Nephron (organoid): ENCODE data around the gene SLX9.
A peak's percentile ranks its signal among the peaks of the same experiment; 100 is the strongest.

Experiments
- H3K27ac Mint-ChIP-seq, 3 experiments: 2 replicates each; pipeline ENCODE4 v1.8.0; 2020; ENCODE audit warnings: mixed read lengths in 3 of 3, mild to moderate bottlenecking in 2 of 3, moderate library complexity in 1 of 3
- H3K27me3 Mint-ChIP-seq: 2 replicates; pipeline ENCODE4 v1.8.0; 2021; ENCODE audit warnings: low read depth, mild to moderate bottlenecking, moderate library complexity, mixed read lengths
- H3K36me3 Mint-ChIP-seq: 2 replicates; pipeline ENCODE4 v1.8.0; 2020; ENCODE audit warnings: low read depth, mixed read lengths
- H3K4me1 Mint-ChIP-seq: 2 replicates; pipeline ENCODE4 v1.8.0; 2020; ENCODE audit warnings: mixed read lengths
- H3K4me3 Mint-ChIP-seq, 3 experiments: 2 replicates each; pipeline ENCODE4 v1.8.0; 2020; ENCODE audit warnings: mild to moderate bottlenecking in 3 of 3, mixed read lengths in 3 of 3, moderate library complexity in 2 of 3
- H3K9me3 Mint-ChIP-seq: 2 replicates; pipeline ENCODE4 v1.8.0; 2020; ENCODE audit warnings: mixed read lengths
- CTCF ChIP-seq, 3 experiments: fragments of 200-600 bp; sonication (generic); IDR thresholded peaks; one replicate each; pipeline ENCODE4 v1.5.0; 2021; ENCODE audit warnings: antibody characterized with exemption in 3 of 3; ENCODE audit not compliant: unreplicated experiment in 3 of 3

SLX9 gene

GRCh38 chr21:44918107-44918470, 21.7 kb upstream of the SLX9 start:
- Mint-ChIP-seq H3K27ac (no peak overlapping the region), H3K36me3 (no peaks in the 10 kb centered on the region), H3K4me3 (no peak overlapping the region), H3K9me3 (peaks cover 8% of the 10 kb centered on the region), H3K4me1 (peaks cover 5% of the 10 kb centered on the region), H3K27me3 (peaks cover 83% of the 10 kb centered on the region)
- no peak for TF ChIP-seq CTCF (IDR thresholded peaks at IDR 0.05; ENCODE audit: unreplicated experiment in 3 of 3)

- Mint-ChIP-seq H3K4me1 (peaks cover 5% of the 10 kb centered on the region), H3K9me3 (peaks cover 10% of the 10 kb centered on the region), H3K27ac (no peak overlapping the region), H3K36me3 (no peaks in the 10 kb centered on the region), H3K4me3 (peak overlapping the region in 2 of 3 experiments; percentile 43 to 51), H3K27me3 (peaks cover 89% of the 10 kb centered on the region)
- TF ChIP-seq CTCF (IDR thresholded peaks at IDR 0.05; ENCODE audit: unreplicated experiment in 3 of 3): no peak
Observed at GRCh38 chr21:44918581-44919033, 21.2 kb upstream of the SLX9 start.

GRCh38 chr21:44919111-44919912, 20.5 kb upstream of the SLX9 start:
- no peaks in the 10 kb centered on the region for H3K36me3 Mint-ChIP-seq
- H3K9me3 Mint-ChIP-seq: peaks cover 14% of the 10 kb centered on the region
- no peak overlapping the region for H3K4me3 Mint-ChIP-seq
- H3K4me1 Mint-ChIP-seq: peaks cover 5% of the 10 kb centered on the region
- peaks cover 94% of the 10 kb centered on the region for H3K27me3 Mint-ChIP-seq
- no peak for TF ChIP-seq CTCF (IDR thresholded peaks at IDR 0.05; ENCODE audit: unreplicated experiment in 3 of 3)
- H3K27ac Mint-ChIP-seq: no peak overlapping the region

- H3K27me3 Mint-ChIP-seq: peaks cover 97% of the 10 kb centered on the region
- no peak overlapping the region for H3K4me3 Mint-ChIP-seq
- H3K27ac Mint-ChIP-seq: no peak overlapping the region
- peaks cover 10% of the 10 kb centered on the region for H3K4me1 Mint-ChIP-seq
- H3K9me3 Mint-ChIP-seq: peaks cover 14% of the 10 kb centered on the region
- no peaks in the 10 kb centered on the region for H3K36me3 Mint-ChIP-seq
- no peak for TF ChIP-seq CTCF (IDR thresholded peaks at IDR 0.05; ENCODE audit: unreplicated experiment in 3 of 3)
Observed at GRCh38 chr21:44919913-44920693, 19.7 kb upstream of the SLX9 start.

GRCh38 chr21:44920694-44921604, 18.9 kb upstream of the SLX9 start, which contains the start of gene ITGB2:
Gene ITGB2 (minus strand): TSS chr21:44920899. CDS start chr21:44910782, 10,117 bp downstream.
- Mint-ChIP-seq H3K36me3 (no peaks in the 10 kb centered on the region), H3K4me3 (no peak within 1 kb of the TSS), H3K27ac (no peak within 1 kb of the TSS), H3K27me3 (peaks cover 95% of the 10 kb centered on the region), H3K4me1 (peaks cover 15% of the 10 kb centered on the region), H3K9me3 (peaks cover 14% of the 10 kb centered on the region)
- no peak for TF ChIP-seq CTCF (IDR thresholded peaks at IDR 0.05; ENCODE audit: unreplicated experiment in 3 of 3)
